Transverse colon (tissue), 4 donors: ENCODE measurements around the gene SECTM1. TPM values are rescaled to one million over a fixed set of nuclear protein-coding genes. Genes with fewer than 3 reads are reported as not detected.

ENCODE experiments used
- DNase-seq: peaks from one replicate; pipeline ENCODE4 v3.0.0-alpha.2; 2019
- H3K27ac ChIP-seq, 4 donors: fragments of 200-600 bp; sonication (generic); 2 replicates each; pipeline ENCODE4 v1.5.1; 2016 to 2018; ENCODE audit warnings: inconsistent platforms in 4 of 4
- H3K27me3 ChIP-seq: fragments of 200-600 bp; sonication (generic); 2 replicates; pipeline ENCODE4 v1.5.1; 2017; ENCODE audit warnings: inconsistent platforms
- H3K36me3 ChIP-seq, 4 donors: fragments of 200-600 bp; sonication (generic); 2 replicates each; pipeline ENCODE4 v1.5.1; 2017 to 2019; ENCODE audit warnings: inconsistent platforms in 4 of 4
- H3K4me1 ChIP-seq, 4 donors: fragments of 200-600 bp; sonication (generic); 2 replicates each; pipeline ENCODE4 v1.5.1; 2017 to 2020; ENCODE audit warnings: inconsistent platforms in 4 of 4
- H3K4me3 ChIP-seq, 4 donors: fragments of 200-600 bp; sonication (generic); 1 replicate in 1 of 4; 2 replicates in 3 of 4; pipeline versions ENCODE4 v1.5.1 to v1.6.1; 2017 to 2019; ENCODE audit warnings: inconsistent platforms in 4 of 4
- H3K9me3 ChIP-seq, 2 donors: fragments of 200-600 bp; sonication (generic); 2 replicates each; pipeline ENCODE4 v1.5.1; 2017 to 2019; ENCODE audit warnings: inconsistent platforms in 2 of 2
- CTCF ChIP-seq, 5 experiments: fragments of 200-600 bp in 3 of 5; fragments of 450-650 bp in 2 of 5; sonication (generic) in 3 of 5; IDR thresholded peaks; 1 replicate in 2 of 5; 2 replicates in 3 of 5; pipeline ENCODE4 v1.5.1; 2016 to 2017; ENCODE audit warnings: antibody characterized with exemption in 5 of 5, inconsistent platforms in 3 of 5, mild to moderate bottlenecking in 2 of 5, moderate library complexity in 1 of 5
- EP300 ChIP-seq: sonication (generic); formaldehyde crosslinking; IDR thresholded peaks from one replicate; pipeline ENCODE4 v1.6.1; 2017; ENCODE audit warnings: antibody characterized with exemption, low read depth
- POLR2A ChIP-seq: fragments of 450-650 bp; IDR thresholded peaks from one replicate; pipeline ENCODE4 v1.6.1; 2016; ENCODE audit warnings: antibody characterized with exemption, mild to moderate bottlenecking, moderate library complexity
- POLR2AphosphoS5 ChIP-seq, 3 donors: sonication (generic); formaldehyde crosslinking; IDR thresholded peaks; one replicate each; pipeline ENCODE4 v1.6.1; 2016; ENCODE audit warnings: antibody characterized with exemption in 3 of 3
- WGBS, 2 donors: methylation state at CpG; one replicate each; pipeline ENCODE4 v1.1.5; 2018; ENCODE audit warnings: low coverage in 1 of 2; 5-methylcytosine and 5-hydroxymethylcytosine counted together
- in situ Hi-C, 4 donors: fragments of 200-750 bp; cut with MboI; loops; one replicate each; pipeline versions ENCODE4 v1.15.0 to v1.15.1; 2017; ENCODE audit warnings: low sequenced_read_pairs in 3 of 4, low pct_ligation_motif_present in 1 of 4, low pct_unique_long_range_greater_than_20kb in 1 of 4
- intact Hi-C: fragments of 100-400 bp; cut with DNase I; formaldehyde crosslinking; loops from one replicate; pipeline ENCODE4 v1.15.1; 2023; ENCODE audit warnings: low total_unique reads
- total RNA-seq, 4 donors: library from RNA; depleted of rRNA; stranded (reverse); fragments of >200 nt; gene quantifications; one replicate each; pipeline ENCODE4 v1.1.0, GENCODE V29; 2016

Gene SECTM1
- total RNA-seq, 4 donors from 2014 or later, result 5.8 to 127 (median 107) TPM

DNA sequence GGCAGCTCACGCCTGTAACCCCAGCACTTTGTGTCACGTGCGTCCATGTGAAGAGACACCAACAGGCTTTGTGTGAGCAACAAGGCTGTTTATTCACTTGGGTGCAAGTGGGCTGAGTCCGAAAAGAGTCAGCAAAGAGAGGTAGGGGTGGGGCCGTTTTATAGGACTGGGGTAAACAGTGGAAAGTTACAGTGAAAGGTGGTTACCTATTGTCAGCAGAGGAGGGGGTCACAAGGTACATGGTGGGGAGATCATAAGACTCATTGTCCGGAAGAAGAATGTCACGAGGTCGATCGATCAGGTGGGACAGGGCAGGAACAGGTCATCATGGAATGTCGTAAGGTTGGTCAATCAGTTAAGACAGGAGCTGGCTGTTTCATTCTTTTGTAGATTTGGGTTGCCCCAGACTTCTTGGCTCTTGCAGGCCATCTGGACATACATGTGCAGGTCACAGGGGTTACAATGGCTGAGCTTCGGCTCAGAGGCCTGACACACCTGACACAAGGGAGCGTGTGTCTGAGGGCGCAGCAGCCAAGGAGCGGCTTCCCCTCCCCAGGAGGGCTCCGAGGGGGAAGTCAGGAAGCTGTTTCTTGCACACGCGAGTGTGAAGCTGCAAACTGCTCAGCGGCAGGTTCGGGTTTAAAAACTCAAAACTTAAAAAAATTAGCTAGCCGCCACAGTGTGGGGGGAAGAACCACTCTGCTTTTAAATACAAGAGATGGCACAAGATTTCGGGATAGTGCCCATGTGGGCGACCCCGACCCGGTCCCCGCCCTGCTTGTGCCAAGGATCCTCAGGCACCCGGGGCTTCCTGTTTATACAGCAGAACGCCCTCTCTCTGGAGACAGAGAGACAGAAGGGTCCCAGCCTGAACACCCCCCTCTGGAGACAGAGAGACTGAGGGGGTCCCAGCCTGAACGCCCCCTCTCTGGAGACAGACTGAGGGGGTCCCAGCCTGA is 13.1 kb upstream of the SECTM1 start:
- intact Hi-C loops, result no loop called here
- peaks cover 0 to 20% (median 11%) of the 10 kb centered on the region in 4 donors for H3K4me1 ChIP-seq

DNA sequence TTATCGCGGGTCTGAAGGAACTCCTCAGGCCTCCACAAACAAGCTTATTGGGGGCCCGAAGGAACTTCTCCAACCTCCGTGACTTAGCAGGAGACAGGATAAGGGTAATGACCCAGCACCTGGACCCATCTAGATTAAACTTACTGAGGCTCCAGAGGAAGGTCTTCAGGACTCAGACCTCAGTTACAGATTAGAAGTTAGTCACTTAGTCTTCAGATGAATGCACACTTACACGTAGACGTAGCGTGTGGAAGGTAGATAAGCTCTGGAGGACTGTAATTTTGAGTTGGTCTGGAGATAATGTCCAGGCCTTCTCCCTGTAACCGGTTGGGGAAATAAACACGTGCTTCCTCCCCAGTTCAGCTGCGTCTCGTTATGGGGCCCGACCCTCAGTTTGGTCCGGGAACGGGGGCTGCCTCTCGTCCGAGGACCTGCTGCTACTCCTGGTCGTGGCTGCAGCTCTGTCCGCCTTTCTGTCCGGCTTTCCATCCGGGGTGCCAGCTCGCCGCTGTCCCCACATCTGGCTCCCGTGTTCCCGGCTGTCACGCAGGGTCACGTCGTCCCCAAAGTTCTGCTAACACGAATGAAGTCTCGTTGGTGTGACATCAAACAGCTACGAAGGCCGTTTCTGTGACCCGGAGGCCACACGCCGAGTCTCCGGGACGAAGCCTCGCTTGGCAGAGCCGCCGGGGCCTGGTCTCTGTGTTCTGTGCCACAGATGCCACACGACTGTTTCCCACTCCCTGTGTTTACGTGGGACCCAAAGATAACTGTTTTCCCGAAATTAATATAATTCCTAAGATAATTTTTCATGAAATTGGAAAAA is 11.8 kb upstream of the SECTM1 start:
- peaks cover 0 to 19% (median 11%) of the 10 kb centered on the region in 4 donors for H3K4me1 ChIP-seq
- in situ Hi-C loops (no loop called here), intact Hi-C loops (no loop called here)

More for the DNA sequence above, 13.1 kb upstream of the SECTM1 start:
- Histone ChIP-seq H3K27me3 (peaks cover 17% of the 10 kb centered on the region), H3K9me3 (no peaks in the 10 kb centered on the region), H3K4me3 (no peak overlapping the region), H3K27ac (peak overlapping the region in 2 of 4 donors; percentile 26 to 41), H3K36me3 (no peaks in the 10 kb centered on the region)
- no peak for TF ChIP-seq EP300
- TF ChIP-seq CTCF (IDR thresholded peaks at IDR 0.05), result no peak
- TF ChIP-seq POLR2AphosphoS5 (IDR thresholded peaks at IDR 0.05), result no peak
- no peak for TF ChIP-seq POLR2A
- WGBS, 2 donors, result 33 to 44% methylated on average over 5 to 28 of the region's 28 CpGs
- no peak for DNase-seq
- in situ Hi-C loops, result no loop called here

GRCh38 chr17:82344175-82344907 is 10.8 kb upstream of the SECTM1 start:
- intact Hi-C loops, result no loop called here
- no peak for DNase-seq
- Histone ChIP-seq H3K36me3 (no peaks in the 10 kb centered on the region), H3K27me3 (peaks cover 9% of the 10 kb centered on the region), H3K4me1 (peaks cover 4 to 23% (median 15%) of the 10 kb centered on the region in 4 donors), H3K27ac (no peak overlapping the region), H3K4me3 (no peak overlapping the region), H3K9me3 (no peaks in the 10 kb centered on the region)
- WGBS, 2 donors, result 86% methylated on average over 24 of the region's 24 CpGs; no CpG with 5 or more reads in 1 of the 2 donors
- TF ChIP-seq CTCF (IDR thresholded peaks at IDR 0.05), result no peak
- TF ChIP-seq EP300, result no peak
- TF ChIP-seq POLR2AphosphoS5 (IDR thresholded peaks at IDR 0.05), result no peak
- no peak for TF ChIP-seq POLR2A
- in situ Hi-C loops, result no loop called here

More for the DNA sequence above, 11.8 kb upstream of the SECTM1 start:
- H3K27ac ChIP-seq, result no peak overlapping the region
- peaks cover 9% of the 10 kb centered on the region for H3K27me3 ChIP-seq
- no peak for DNase-seq
- H3K4me3 ChIP-seq, result no peak overlapping the region
- no peaks in the 10 kb centered on the region for H3K36me3 ChIP-seq
- no peaks in the 10 kb centered on the region for H3K9me3 ChIP-seq
- 89 to 98% methylated on average over 6 to 42 of the region's 42 CpGs for WGBS, 2 donors
- TF ChIP-seq CTCF (IDR thresholded peaks at IDR 0.05) (no peak), POLR2A (no peak), EP300 (no peak), POLR2AphosphoS5 (IDR thresholded peaks at IDR 0.05) (no peak)
